ENCODE measurements around the gene IPO9. TPM values are rescaled to one million over a fixed set of nuclear protein-coding genes. Genes with fewer than 3 reads are reported as not detected.
"Not testable (repeated sequence)": the region's sequence is repeated elsewhere in the genome, so short reads cannot be mapped to it uniquely, and the experiment has no call there.

IPO9 gene
- polyA plus RNA-seq, 1 experiment: 49.5 TPM

DNA sequence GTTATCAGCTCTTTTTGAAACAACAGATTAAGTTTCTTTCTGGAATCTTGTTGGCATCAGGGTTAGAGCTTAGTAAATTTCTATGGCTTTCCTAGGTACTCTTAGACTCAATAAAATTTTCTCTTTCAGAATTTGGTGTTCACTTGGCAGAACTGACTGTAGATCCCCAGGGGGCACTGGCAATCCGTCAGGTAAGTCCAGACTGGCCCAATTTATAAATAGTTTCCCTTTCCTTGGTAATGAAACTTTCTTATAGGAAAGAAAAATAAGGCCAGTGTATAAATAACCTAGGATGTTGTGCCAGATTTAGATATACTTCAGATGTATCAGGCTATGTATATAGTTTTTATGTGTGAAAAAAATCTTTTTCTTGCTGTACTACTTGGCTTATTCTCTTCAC, 18.2 kb downstream of the IPO9 start:
- Histone ChIP-seq H3K4me3 (ENCODE audit: low read depth, low read length) (no peak overlapping the region), H3K36me3 (ENCODE audit: control insufficient read depth, insufficient read depth, low read length) (peaks cover 1% of the 10 kb centered on the region; the same call in 1 of the 2 replicates), H3K27me3 (ENCODE audit: control insufficient read depth, insufficient read depth, low read length) (no peaks in the 10 kb centered on the region)
- POLR2A ChIA-PET: no interaction called here
- no peak for DNase-seq (ENCODE audit: low read depth)
- TF ChIP-seq, protein P1, sequence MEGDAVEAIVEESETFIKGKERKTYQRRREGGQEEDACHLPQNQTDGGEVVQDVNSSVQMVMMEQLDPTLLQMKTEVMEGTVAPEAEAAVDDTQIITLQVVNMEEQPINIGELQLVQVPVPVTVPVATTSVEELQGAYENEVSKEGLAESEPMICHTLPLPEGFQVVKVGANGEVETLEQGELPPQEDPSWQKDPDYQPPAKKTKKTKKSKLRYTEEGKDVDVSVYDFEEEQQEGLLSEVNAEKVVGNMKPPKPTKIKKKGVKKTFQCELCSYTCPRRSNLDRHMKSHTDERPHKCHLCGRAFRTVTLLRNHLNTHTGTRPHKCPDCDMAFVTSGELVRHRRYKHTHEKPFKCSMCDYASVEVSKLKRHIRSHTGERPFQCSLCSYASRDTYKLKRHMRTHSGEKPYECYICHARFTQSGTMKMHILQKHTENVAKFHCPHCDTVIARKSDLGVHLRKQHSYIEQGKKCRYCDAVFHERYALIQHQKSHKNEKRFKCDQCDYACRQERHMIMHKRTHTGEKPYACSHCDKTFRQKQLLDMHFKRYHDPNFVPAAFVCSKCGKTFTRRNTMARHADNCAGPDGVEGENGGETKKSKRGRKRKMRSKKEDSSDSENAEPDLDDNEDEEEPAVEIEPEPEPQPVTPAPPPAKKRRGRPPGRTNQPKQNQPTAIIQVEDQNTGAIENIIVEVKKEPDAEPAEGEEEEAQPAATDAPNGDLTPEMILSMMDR (IDR thresholded peaks at IDR 0.05; ENCODE audit: insufficient read depth, low read depth, low read length): no peak
- CTCF ChIA-PET: interaction anchor here (1.0 kb wide), 1 partner anchor 17 kb away, joined by 3 read pairs; no protein-coding TSS in a partner anchor

DNA sequence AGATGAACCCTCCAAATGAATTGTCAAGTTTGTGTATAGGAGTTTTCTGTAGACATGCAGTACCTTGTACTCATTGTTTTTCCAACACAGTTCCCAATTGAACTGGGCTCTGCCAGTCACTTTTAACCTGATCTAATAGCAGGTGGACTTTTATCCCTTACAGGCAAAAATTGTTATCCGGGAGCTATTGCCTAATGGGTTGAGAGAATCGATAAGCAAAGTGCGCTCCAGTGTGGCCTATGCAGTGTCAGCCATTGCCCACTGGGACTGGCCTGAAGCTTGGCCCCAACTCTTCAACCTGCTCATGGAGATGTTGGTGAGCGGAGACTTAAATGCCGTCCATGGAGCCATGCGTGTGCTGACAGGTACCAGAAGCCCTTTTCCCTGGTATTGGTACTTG, 19.3 kb downstream of the IPO9 start:
- TF ChIP-seq, protein P1 (IDR thresholded peaks at IDR 0.05; ENCODE audit: insufficient read depth, low read depth, low read length): no peak
- peaks cover 1% of the 10 kb centered on the region; the same call in 1 of the 2 replicates for H3K36me3 ChIP-seq (ENCODE audit: control insufficient read depth, insufficient read depth, low read length)
- no peaks in the 10 kb centered on the region for H3K27me3 ChIP-seq (ENCODE audit: control insufficient read depth, insufficient read depth, low read length)
- ChIA-PET POLR2A (no interaction called here), CTCF (interaction anchor here (0.7 to 2.6 kb wide), 6 partner anchors 11 to 270 kb away, joined by 3 to 15 read pairs (median 3); no protein-coding TSS in a partner anchor)
- DNase-seq (ENCODE audit: low read depth): no peak
- no peak overlapping the region for H3K4me3 ChIP-seq (ENCODE audit: low read depth, low read length)

DNA sequence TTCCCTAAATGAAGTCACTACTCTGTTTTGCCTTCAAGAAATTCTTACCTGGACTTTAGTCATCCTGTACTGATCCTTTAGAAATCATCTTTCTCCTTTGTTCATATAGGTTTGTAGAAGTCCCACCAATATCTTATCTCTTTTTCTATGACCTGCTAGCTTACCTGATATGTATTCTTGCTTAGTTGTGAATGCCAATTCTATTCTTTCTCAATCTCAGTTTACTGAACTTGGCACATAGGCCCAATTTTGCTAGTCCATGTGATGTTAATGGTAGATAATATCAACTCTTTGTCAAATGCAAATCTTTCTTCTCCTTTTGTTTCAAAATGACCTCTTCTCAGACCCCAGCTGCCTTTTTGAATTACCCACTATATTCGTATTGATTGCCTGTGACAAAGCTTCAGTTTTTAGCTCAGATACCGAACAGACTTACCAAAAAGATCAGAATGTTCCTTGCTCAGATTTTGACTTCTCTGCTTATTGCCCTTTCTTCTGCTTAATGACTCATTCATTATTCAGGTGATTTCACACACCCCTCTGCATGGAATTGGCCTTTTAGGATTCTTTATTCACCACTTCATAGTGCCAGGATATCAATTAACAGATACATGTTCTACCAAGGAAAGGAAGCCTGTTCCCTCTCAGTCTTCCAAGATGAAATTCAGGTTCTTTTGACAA, 20.6 kb downstream of the IPO9 start:
- no peak overlapping the region for H3K4me3 ChIP-seq (ENCODE audit: low read depth, low read length)
- no peaks in the 10 kb centered on the region for H3K27me3 ChIP-seq (ENCODE audit: control insufficient read depth, insufficient read depth, low read length)
- CTCF ChIA-PET: interaction anchor here (0.6 to 2.6 kb wide), 11 partner anchors 9 to 270 kb away, joined by 3 to 15 read pairs (median 3); partner anchors contain the start of gene IPO9
- H3K36me3 ChIP-seq (ENCODE audit: control insufficient read depth, insufficient read depth, low read length): peaks cover 1% of the 10 kb centered on the region; the same call in 1 of the 2 replicates
- TF ChIP-seq, protein P1 (IDR thresholded peaks at IDR 0.05; ENCODE audit: insufficient read depth, low read depth, low read length): no peak
- POLR2A ChIA-PET: no interaction called here
- DNase-seq (ENCODE audit: low read depth): no peak

DNA sequence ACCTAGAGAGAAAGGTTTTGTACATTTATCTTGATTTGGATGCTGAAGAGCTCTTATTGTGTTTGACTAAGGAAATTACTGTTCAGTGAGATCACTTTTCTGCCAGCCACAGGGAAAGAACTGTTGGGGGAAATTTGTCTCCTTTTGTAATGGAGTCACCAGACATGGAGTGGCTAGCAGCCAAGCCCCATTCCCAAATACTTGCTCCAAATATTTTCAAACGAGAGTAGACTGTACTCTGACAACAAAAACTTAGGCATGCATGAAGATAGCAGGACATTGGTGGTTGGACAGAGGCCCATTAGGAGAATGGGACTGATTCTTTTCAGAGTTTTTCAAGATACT, 21.1 kb downstream of the IPO9 start:
- CTCF ChIA-PET: interaction anchor here (0.6 to 2.6 kb wide), 8 partner anchors 10 to 269 kb away, joined by 3 to 15 read pairs (median 4); partner anchors contain the start of gene IPO9
- POLR2A ChIA-PET: no interaction called here
- TF ChIP-seq, protein P1 (IDR thresholded peaks at IDR 0.05; ENCODE audit: insufficient read depth, low read depth, low read length): no peak
- DNase-seq (ENCODE audit: low read depth): peak; percentile 87
- H3K4me3 ChIP-seq (ENCODE audit: low read depth, low read length): no peak overlapping the region
- peaks cover 1% of the 10 kb centered on the region; the same call in 1 of the 2 replicates for H3K36me3 ChIP-seq (ENCODE audit: control insufficient read depth, insufficient read depth, low read length)
- no peaks in the 10 kb centered on the region for H3K27me3 ChIP-seq (ENCODE audit: control insufficient read depth, insufficient read depth, low read length)

DNA sequence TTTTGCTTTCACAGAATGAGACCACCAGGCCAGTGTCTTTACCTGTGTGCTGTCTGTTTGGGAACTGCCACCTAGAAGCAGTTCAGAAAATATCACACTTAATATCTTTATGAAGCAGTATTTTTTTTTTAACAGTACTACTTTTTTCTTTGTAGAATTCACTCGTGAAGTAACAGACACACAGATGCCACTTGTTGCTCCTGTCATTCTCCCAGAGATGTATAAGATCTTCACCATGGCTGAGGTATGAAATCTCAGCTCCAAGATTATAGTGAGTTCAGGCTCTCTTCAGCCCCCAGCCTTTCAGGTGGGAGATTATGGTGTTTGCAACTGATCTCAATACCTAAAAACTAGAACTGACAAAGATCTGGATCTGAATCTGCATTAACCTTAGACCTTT, 23.0 kb downstream of the IPO9 start:
- no peaks in the 10 kb centered on the region for H3K27me3 ChIP-seq (ENCODE audit: control insufficient read depth, insufficient read depth, low read length)
- CTCF ChIA-PET: interaction anchor here (1.2 kb wide), 1 partner anchor 8 kb away, joined by 3 read pairs; no protein-coding TSS in a partner anchor
- TF ChIP-seq, protein P1 (IDR thresholded peaks at IDR 0.05; ENCODE audit: insufficient read depth, low read depth, low read length): no peak
- H3K4me3 ChIP-seq (ENCODE audit: low read depth, low read length): no peak overlapping the region
- POLR2A ChIA-PET: no interaction called here
- peaks cover 7% of the 10 kb centered on the region; the same call in 1 of the 2 replicates for H3K36me3 ChIP-seq (ENCODE audit: control insufficient read depth, insufficient read depth, low read length)
- DNase-seq (ENCODE audit: low read depth): no peak

DNA sequence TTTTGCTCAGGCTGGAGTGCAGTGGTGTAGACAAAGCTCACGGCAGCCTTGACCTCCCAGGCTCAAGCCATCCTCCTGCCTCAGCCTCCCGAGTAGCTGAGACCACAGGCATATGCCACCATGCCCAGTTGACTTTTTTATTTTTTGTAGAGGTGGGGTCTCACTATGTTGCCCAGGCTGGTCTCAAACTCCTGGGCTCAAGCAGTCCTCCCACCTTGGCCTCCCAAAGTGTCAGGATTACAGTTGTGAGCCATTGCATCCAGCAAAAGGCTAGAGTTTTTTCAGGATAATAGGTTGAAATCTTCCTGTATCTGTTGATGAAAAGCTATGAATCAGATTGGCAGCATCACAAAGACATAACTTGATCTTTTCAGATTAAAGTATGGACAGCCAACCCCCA, 27.8 kb downstream of the IPO9 start:
- DNase-seq (ENCODE audit: low read depth); H3K4me3 ChIP-seq (ENCODE audit: low read depth, low read length); H3K36me3 ChIP-seq (ENCODE audit: control insufficient read depth, insufficient read depth, low read length); POLR2A ChIA-PET; H3K27me3 ChIP-seq (ENCODE audit: control insufficient read depth, insufficient read depth, low read length): not testable (repeated sequence)
- CTCF ChIA-PET: interaction anchor here (1.0 to 1.5 kb wide), 2 partner anchors 20 to 143 kb away, joined by 3 to 5 read pairs; no protein-coding TSS in a partner anchor

All from BJ (cell line).